Measurements from ENCODE around the gene LAMA3.

DNA sequence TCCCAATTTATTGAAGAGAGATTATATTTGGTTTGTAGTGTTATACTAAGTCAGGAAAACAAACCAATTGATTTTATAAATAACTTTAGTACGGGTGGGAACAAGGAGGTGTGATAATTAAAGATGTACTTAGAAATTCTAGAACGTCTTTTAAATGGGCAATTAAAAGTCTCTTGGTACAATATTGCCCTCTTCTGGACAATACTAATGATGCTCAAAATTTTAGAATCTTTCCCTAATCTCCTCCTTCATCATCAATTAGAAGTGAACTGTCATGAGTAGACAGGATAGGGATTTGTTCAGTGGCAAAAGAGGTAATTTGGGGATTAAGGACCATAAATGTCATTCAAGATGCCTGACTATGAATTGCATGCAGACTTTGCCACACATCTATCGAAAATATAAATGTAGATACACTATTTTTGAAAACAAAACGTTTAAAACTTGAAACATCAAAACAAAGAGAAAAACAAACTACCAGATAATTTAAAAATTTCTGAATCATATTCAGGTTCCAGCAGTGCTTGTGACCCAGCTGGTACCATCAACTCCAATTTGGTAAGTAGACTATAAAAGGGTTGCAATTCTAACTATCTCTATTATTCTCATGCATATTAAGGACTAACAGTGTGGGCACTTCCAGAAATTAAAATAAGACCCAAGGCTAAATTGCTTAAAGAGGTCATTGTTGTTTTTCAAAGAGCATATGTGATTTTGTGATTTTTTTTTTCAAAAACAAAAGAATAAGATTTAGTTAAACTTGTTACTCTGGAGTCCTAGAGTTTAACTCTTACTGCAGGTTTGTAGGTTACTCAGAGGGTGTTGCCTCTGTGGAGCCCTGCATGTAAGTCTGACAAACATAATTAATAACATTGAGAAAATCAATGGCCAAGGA lies 123.5 kb downstream of the LAMA3 start:
- TF ChIP-seq, protein P1, sequence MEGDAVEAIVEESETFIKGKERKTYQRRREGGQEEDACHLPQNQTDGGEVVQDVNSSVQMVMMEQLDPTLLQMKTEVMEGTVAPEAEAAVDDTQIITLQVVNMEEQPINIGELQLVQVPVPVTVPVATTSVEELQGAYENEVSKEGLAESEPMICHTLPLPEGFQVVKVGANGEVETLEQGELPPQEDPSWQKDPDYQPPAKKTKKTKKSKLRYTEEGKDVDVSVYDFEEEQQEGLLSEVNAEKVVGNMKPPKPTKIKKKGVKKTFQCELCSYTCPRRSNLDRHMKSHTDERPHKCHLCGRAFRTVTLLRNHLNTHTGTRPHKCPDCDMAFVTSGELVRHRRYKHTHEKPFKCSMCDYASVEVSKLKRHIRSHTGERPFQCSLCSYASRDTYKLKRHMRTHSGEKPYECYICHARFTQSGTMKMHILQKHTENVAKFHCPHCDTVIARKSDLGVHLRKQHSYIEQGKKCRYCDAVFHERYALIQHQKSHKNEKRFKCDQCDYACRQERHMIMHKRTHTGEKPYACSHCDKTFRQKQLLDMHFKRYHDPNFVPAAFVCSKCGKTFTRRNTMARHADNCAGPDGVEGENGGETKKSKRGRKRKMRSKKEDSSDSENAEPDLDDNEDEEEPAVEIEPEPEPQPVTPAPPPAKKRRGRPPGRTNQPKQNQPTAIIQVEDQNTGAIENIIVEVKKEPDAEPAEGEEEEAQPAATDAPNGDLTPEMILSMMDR (conservative IDR thresholded peaks at IDR 0.05 in 1 of 2, IDR thresholded peaks at IDR 0.05 in 1 of 2; ENCODE audit: low read depth in 1 of 2, low read length in 2 of 2), result peak; percentile 13 to 48
- TF ChIP-seq EZH2 (IDR thresholded peaks at IDR 0.05; ENCODE audit: low read length, missing control alignments), result no peak
